MCF 10A (cell line): Measurements from ENCODE around the gene RFC2. TPM values are rescaled to one million over a fixed set of nuclear protein-coding genes. Genes with fewer than 3 reads are reported as not detected.
A peak's percentile ranks its signal among the peaks of the same experiment; 100 is the strongest.
"Not testable (repeated sequence)": the region's sequence is repeated elsewhere in the genome, so short reads cannot be mapped to it uniquely, and the experiment has no call there.

Experiments
- BruUV-seq: library from RNA; stranded (reverse); fragments of 400-500 nt; replicated peaks from 2 replicates; lab custom pipeline; 2021; lab: Mats Ljungman, UMichigan
- CTCF ChIA-PET: fragments of 300-600 bp; sonication (Branson Sonifier 250); formaldehyde crosslinking; extraction: SDS; loops from one replicate; lab custom pipeline; 2021; ENCODE audit warnings: antibody characterized with exemption, inconsistent platforms; lab: Yijun Ruan, JAX
- POLR2A ChIA-PET: fragments of 300-600, 350-650 bp; sonication (Branson Sonifier 250); formaldehyde crosslinking; extraction: SDS; loops from one replicate; lab custom pipeline; 2020; ENCODE audit warnings: antibody characterized with exemption, inconsistent platforms; lab: Yijun Ruan, JAX
- DNase-seq: peaks from one replicate; pipeline ENCODE4 v3.0.0-alpha.2; 2018; ENCODE audit not compliant: unreplicated experiment
- H3K27ac Mint-ChIP-seq: one replicate; pipeline ENCODE4 v1.8.0; 2022; ENCODE audit warnings: mild to moderate bottlenecking, low read depth, mixed read lengths; ENCODE audit not compliant: unreplicated experiment
- H3K27me3 Mint-ChIP-seq: one replicate; pipeline ENCODE4 v1.8.0; 2022; ENCODE audit warnings: mixed read lengths; ENCODE audit not compliant: insufficient read depth, unreplicated experiment
- H3K36me3 Mint-ChIP-seq: one replicate; pipeline ENCODE4 v1.8.0; 2022; ENCODE audit warnings: mild to moderate bottlenecking, moderate library complexity, mixed read lengths; ENCODE audit not compliant: insufficient read depth, unreplicated experiment
- H3K4me1 Mint-ChIP-seq: one replicate; pipeline ENCODE4 v1.8.0; 2022; ENCODE audit warnings: mixed read lengths; ENCODE audit not compliant: insufficient read depth, unreplicated experiment
- H3K4me3 Mint-ChIP-seq: one replicate; pipeline ENCODE4 v1.8.0; 2022; ENCODE audit warnings: mild to moderate bottlenecking, moderate library complexity, mixed read lengths; ENCODE audit not compliant: unreplicated experiment
- H3K9me3 Mint-ChIP-seq: one replicate; pipeline ENCODE4 v1.8.0; 2022; ENCODE audit warnings: mixed read lengths; ENCODE audit not compliant: unreplicated experiment
- intact Hi-C: fragments of 100-400 bp; cut with micrococcal nuclease; formaldehyde crosslinking; loops from 2 replicates; pipeline ENCODE4 v1.14.1; 2022
- total RNA-seq: library from RNA; stranded (reverse); gene quantifications from 2 replicates; pipeline ENCODE4 v1.2.3, GENCODE V29; 2022
- TF ChIP-seq, protein P1 (sequence below): fragments of 200-600 bp; IDR thresholded peaks from one replicate; pipeline ENCODE4 v1.8.0; 2022; ENCODE audit warnings: antibody characterized with exemption, mild to moderate bottlenecking; ENCODE audit not compliant: unreplicated experiment

Gene RFC2
- total RNA-seq, 1 experiment from 2014 or later: 35.0 TPM

DNA sequence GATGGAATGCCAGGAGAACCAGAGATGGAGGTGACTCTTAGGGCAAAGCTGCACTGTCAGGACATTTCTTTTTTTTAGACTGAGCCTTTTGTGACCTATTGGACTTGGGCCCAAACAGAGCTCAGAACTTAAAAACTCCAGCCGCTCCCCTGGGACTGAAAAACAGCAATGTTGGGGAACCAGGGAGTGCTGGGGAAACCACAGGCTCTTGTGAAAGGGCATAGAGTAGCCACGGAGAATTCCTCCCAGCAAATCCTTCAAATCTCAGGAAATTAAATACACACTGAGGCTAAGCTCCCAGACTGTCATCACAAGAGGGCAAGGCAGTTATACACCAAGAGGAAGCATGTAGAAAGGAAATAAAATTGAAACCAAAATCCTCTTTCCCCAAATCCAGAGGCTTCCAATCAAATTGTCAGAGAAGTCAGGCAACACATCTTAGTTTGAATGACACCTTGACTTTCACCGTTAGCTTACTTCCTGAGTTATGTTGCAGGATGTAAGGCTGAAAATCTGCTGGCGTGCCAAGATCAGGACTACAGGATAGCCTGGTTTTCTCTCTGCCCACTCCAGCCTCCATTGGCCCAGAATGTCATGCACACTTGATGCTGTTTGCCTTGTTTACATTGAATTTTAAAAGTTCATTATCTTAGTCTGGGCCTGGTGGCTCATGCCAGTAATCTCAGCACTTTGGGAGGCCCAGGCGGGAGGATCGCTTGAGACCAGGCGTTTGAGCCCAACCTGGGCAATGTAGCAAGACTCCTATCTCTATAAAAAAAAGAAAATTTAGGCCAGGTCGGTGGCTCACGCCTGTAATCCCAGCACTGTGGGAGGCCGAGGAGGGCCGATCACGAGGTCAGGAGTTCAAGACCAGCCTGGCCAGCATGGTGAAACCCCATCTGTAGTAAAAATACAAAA lies 2.6 kb upstream of the RFC2 start:
- TF ChIP-seq, protein P1, sequence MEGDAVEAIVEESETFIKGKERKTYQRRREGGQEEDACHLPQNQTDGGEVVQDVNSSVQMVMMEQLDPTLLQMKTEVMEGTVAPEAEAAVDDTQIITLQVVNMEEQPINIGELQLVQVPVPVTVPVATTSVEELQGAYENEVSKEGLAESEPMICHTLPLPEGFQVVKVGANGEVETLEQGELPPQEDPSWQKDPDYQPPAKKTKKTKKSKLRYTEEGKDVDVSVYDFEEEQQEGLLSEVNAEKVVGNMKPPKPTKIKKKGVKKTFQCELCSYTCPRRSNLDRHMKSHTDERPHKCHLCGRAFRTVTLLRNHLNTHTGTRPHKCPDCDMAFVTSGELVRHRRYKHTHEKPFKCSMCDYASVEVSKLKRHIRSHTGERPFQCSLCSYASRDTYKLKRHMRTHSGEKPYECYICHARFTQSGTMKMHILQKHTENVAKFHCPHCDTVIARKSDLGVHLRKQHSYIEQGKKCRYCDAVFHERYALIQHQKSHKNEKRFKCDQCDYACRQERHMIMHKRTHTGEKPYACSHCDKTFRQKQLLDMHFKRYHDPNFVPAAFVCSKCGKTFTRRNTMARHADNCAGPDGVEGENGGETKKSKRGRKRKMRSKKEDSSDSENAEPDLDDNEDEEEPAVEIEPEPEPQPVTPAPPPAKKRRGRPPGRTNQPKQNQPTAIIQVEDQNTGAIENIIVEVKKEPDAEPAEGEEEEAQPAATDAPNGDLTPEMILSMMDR: no peak
- Mint-ChIP-seq H3K36me3 (peaks cover 15% of the 10 kb centered on the region), H3K4me1 (no peaks in the 10 kb centered on the region), H3K27me3 (no peaks in the 10 kb centered on the region), H3K4me3 (peak overlapping the region; percentile 58), H3K9me3 (no peaks in the 10 kb centered on the region), H3K27ac (no peak overlapping the region)
- ChIA-PET POLR2A (no interaction called here), CTCF (interaction anchor here (0.6 to 1.1 kb wide), 6 partner anchors 21 to 145 kb away, joined by 3 to 10 read pairs (median 4); no protein-coding TSS in a partner anchor)
- intact Hi-C loops: no loop called here
- no TSS peak for BruUV-seq
- DNase-seq: peak; percentile 37

DNA sequence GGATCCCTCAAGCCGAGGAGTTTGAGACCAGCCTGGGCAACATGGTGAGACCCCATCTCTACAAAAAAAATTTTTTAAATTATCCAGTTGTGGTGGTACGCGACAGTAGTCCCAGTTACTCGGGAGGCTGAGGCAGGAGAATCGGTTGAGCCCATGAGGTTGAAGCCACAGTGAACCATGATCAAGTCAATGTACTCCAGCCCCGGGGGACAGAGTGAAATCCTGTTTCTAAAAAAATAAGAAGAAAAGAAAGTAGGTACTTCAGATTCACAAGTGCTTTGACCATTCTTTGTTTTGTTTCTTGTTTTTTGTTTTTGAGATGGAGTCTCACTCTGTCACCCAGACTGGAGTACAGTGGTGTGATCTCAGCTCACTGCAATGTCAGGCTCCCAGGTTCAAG lies 1.3 kb upstream of the RFC2 start:
- peak overlapping the region; percentile 97 for H3K4me3 Mint-ChIP-seq
- BruUV-seq, H3K27me3 Mint-ChIP-seq, intact Hi-C loops, H3K4me1 Mint-ChIP-seq, DNase-seq, H3K9me3 Mint-ChIP-seq, H3K27ac Mint-ChIP-seq: not testable (repeated sequence)
- H3K36me3 Mint-ChIP-seq: peaks cover 25% of the 10 kb centered on the region
- CTCF ChIA-PET: interaction anchor here (0.6 to 0.7 kb wide), 2 partner anchors 399 to 825 kb away, joined by 3 read pairs; no protein-coding TSS in a partner anchor
- POLR2A ChIA-PET: interaction anchor here (1.2 to 1.3 kb wide), 2 partner anchors 35 to 81 kb away, joined by 3 read pairs; no protein-coding TSS in a partner anchor

DNA sequence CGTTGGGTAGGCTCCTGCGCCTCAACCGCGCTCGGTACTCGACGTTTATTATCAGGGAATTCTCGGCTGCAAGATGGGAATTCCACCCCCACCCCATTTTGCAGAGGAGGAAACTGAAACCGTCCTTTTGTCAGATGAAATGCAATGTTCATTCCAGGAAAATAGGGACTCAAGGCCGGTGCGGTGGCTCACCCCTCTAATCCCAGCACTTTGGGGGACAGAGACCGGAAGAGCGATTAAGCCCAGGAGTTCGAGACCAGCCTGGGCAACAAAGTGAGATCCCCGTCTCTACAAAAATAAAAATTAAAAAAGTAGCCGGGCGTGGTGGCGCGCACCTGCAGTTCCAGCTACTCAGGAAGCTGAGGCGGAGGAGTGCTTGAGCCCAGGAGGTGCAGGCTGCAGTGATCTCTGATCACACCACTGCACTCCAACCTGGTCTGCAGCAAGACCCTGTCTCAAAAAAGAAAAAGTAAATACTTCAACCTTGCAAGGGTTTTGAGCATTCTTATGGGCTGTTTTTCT lies 720 bp upstream of the RFC2 start:
- H3K36me3 Mint-ChIP-seq: peaks cover 30% of the 10 kb centered on the region
- ChIA-PET CTCF (interaction anchor here (0.5 to 1.1 kb wide), 7 partner anchors 12 to 824 kb away, joined by 3 to 5 read pairs (median 3); no protein-coding TSS in a partner anchor), POLR2A (interaction anchor here (0.6 to 1.3 kb wide), 6 partner anchors 13 to 80 kb away, joined by 3 to 8 read pairs (median 3); no protein-coding TSS in a partner anchor)
- TF ChIP-seq, protein P1: no peak
- intact Hi-C loops: loop anchor here (1.0 to 5.0 kb wide), 3 partner anchors 46 to 389 kb away; no protein-coding TSS in a partner anchor
- no peak for DNase-seq
- no peaks in the 10 kb centered on the region for H3K27me3 Mint-ChIP-seq
- peak overlapping the region; percentile 97 for H3K4me3 Mint-ChIP-seq
- no peaks in the 10 kb centered on the region for H3K4me1 Mint-ChIP-seq
- TSS peak; percentile 73 for BruUV-seq
- no peaks in the 10 kb centered on the region for H3K9me3 Mint-ChIP-seq
- H3K27ac Mint-ChIP-seq: peak overlapping the region; percentile 99

DNA sequence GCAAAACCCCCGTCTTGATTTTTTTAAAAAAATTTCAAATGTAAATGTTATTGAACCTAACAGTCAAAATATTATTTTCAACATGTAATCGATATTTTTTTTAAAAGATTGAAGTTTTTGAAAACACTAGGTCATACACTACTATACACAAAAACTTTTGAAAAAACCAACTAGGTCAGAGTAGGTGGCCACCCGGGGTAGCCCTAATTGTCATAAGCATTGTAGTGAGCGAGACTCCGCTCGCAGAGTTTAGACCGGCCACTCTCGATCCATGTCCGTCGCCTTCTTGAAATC lies 417 bp downstream of the RFC2 start:
- CTCF ChIA-PET: interaction anchor here (0.5 to 1.9 kb wide), 5 partner anchors 16 to 329 kb away, joined by 3 to 10 read pairs (median 4); no protein-coding TSS in a partner anchor
- no peak for DNase-seq
- H3K27ac Mint-ChIP-seq: peak overlapping the region; percentile 99
- H3K9me3 Mint-ChIP-seq: no peaks in the 10 kb centered on the region
- intact Hi-C loops: loop anchor here (1.0 to 5.0 kb wide), 3 partner anchors 44 to 387 kb away; no protein-coding TSS in a partner anchor
- H3K4me3 Mint-ChIP-seq: peak overlapping the region; percentile 97
- peaks cover 39% of the 10 kb centered on the region for H3K36me3 Mint-ChIP-seq
- no peaks in the 10 kb centered on the region for H3K27me3 Mint-ChIP-seq
- TF ChIP-seq, protein P1: no peak
- BruUV-seq: no TSS peak
- H3K4me1 Mint-ChIP-seq: no peaks in the 10 kb centered on the region
- POLR2A ChIA-PET: interaction anchor here (0.7 to 1.4 kb wide), 3 partner anchors 12 to 80 kb away, joined by 3 to 4 read pairs (median 3); partner anchors contain the start of gene EIF4H
